Endothelial cell of umbilical vein (primary cell): Measurements from ENCODE around the gene SPATA24. TPM values are rescaled to one million over a fixed set of nuclear protein-coding genes. Genes with fewer than 3 reads are reported as not detected.
A peak's percentile ranks its signal among the peaks of the same experiment; 100 is the strongest.

ENCODE experiments used
- BruUV-seq: library from RNA; stranded (reverse); fragments of 400-500 nt; replicated peaks from 2 replicates; lab custom pipeline; 2021; lab: Mats Ljungman, UMichigan
- CTCF ChIA-PET: fragments of 300-600, 350-600 bp; sonication (Branson Sonifier 250); formaldehyde crosslinking; loops from one replicate; lab custom pipeline; 2021; ENCODE audit warnings: antibody characterized with exemption, inconsistent platforms; lab: Charles Lee
- POLR2A ChIA-PET: fragments of 300-600, 350-600 bp; sonication (Branson Sonifier 250); formaldehyde crosslinking; loops from one replicate; lab custom pipeline; 2021; ENCODE audit warnings: antibody characterized with exemption, inconsistent platforms; lab: Charles Lee
- DNase-seq: peaks from one replicate; pipeline ENCODE4 v3.0.0-alpha.2; 2011; ENCODE audit warnings: low read depth, low spot score
- FAIRE-seq: peaks from 2 replicates; lab custom pipeline; 2011; peaks lifted over from hg19 to GRCh38; lab: Jason Lieb, UNC
- H2AFZ ChIP-seq: 2 replicates; pipeline ENCODE4 v1.6.0; 2012; ENCODE audit warnings: low read depth, low read length, control low read depth, inconsistent platforms
- H3K27ac ChIP-seq: 2 replicates; pipeline ENCODE4 v1.5.1; 2011; ENCODE audit warnings: low read depth, mild to moderate bottlenecking, control low read depth, low read length, moderate library complexity; ENCODE audit not compliant: insufficient read depth
- H3K27me3 ChIP-seq, 2 experiments: 2 replicates each; pipeline versions ENCODE4 v1.6.0 to v1.6.1; 2011; ENCODE audit warnings: low read length in 2 of 2, mixed read lengths in 1 of 2; ENCODE audit not compliant: control insufficient read depth in 2 of 2, insufficient read depth in 2 of 2
- H3K36me3 ChIP-seq, 2 experiments: 2 replicates in 1 of 2; 3 replicates in 1 of 2; pipeline ENCODE4 v1.5.1; 2011; ENCODE audit warnings: low read length in 2 of 2, mild to moderate bottlenecking in 1 of 2, moderate library complexity in 1 of 2; ENCODE audit not compliant: control insufficient read depth in 2 of 2, insufficient read depth in 2 of 2; ENCODE audit errors: extremely low read depth in 1 of 2
- H3K4me1 ChIP-seq: 3 replicates; pipeline ENCODE4 v1.5.1; 2011; ENCODE audit warnings: mild to moderate bottlenecking, low read length; ENCODE audit not compliant: control insufficient read depth, insufficient read depth; ENCODE audit errors: extremely low read depth
- H3K4me2 ChIP-seq: 2 replicates; pipeline ENCODE4 v1.6.1; 2011; ENCODE audit warnings: low read length, control low read depth, mixed read lengths; ENCODE audit not compliant: insufficient read depth
- H3K4me3 ChIP-seq, 3 experiments: fragments of 200-600 bp in 1 of 3; sonication (generic), shearing (Covaris generic) in 1 of 3; replicated peaks in 1 of 3; 2 replicates each; pipeline ENCODE4 v1.5.1; 2011 to 2016; ENCODE audit warnings: control low read depth in 3 of 3, low read length in 3 of 3, mild to moderate bottlenecking in 2 of 3, inconsistent platforms in 1 of 3, low read depth in 1 of 3, moderate library complexity in 1 of 3; ENCODE audit not compliant: insufficient read depth in 1 of 3
- H3K79me2 ChIP-seq: 2 replicates; pipeline ENCODE4 v1.6.0; 2012; ENCODE audit warnings: low read length, inconsistent platforms; ENCODE audit not compliant: control insufficient read depth, insufficient read depth
- H3K9ac ChIP-seq: replicated peaks from 2 replicates; pipeline ENCODE3; 2011; ENCODE audit warnings: low read length, control low read depth; ENCODE audit not compliant: insufficient read depth; ENCODE audit errors: extremely low read depth
- H3K9me1 ChIP-seq: replicated peaks from 3 replicates; pipeline ENCODE4 v1.6.0; 2011; ENCODE audit warnings: mild to moderate bottlenecking, low read length; ENCODE audit not compliant: control insufficient read depth, insufficient read depth; ENCODE audit errors: extremely low read depth
- H3K9me3 ChIP-seq: replicated peaks from 2 replicates; pipeline ENCODE4 v1.5.1; 2012; ENCODE audit warnings: low read length, inconsistent platforms; ENCODE audit not compliant: control insufficient read depth, insufficient read depth
- H4K20me1 ChIP-seq: replicated peaks from 2 replicates; pipeline ENCODE3; 2011; ENCODE audit warnings: mild to moderate bottlenecking, low read length; ENCODE audit not compliant: control insufficient read depth, insufficient read depth; ENCODE audit errors: extremely low read depth
- EZH2 ChIP-seq: IDR thresholded peaks from 2 replicates; pipeline ENCODE4 v1.6.1; 2012; ENCODE audit warnings: borderline replicate concordance, low read depth, mild to moderate bottlenecking, moderate library complexity, low read length, inconsistent platforms; ENCODE audit not compliant: severe bottlenecking
- FOS ChIP-seq: IDR thresholded peaks from 2 replicates; pipeline ENCODE4 v1.6.1; 2011; ENCODE audit warnings: mild to moderate bottlenecking, low read length, moderate library complexity, borderline replicate concordance; ENCODE audit not compliant: insufficient read depth
- JUN ChIP-seq: IDR thresholded peaks from 2 replicates; pipeline ENCODE4 v1.6.1; 2011; ENCODE audit warnings: borderline replicate concordance, low read depth; ENCODE audit not compliant: insufficient read length, insufficient read depth
- POLR2A ChIP-seq: IDR thresholded peaks from 2 replicates; pipeline ENCODE4 v1.6.1; 2012; ENCODE audit warnings: low read depth, mild to moderate bottlenecking, control low read depth, low read length
- POLR2AphosphoS5 ChIP-seq: IDR thresholded peaks from 2 replicates; pipeline ENCODE4 v1.6.1; 2012; ENCODE audit warnings: low read depth, mild to moderate bottlenecking, control low read depth, low read length, moderate library complexity; ENCODE audit not compliant: insufficient read depth
- dilution Hi-C: fragments of 300-500 bp; cut with MboI; formaldehyde crosslinking; loops from one replicate; pipeline ENCODE4 v1.15.0; 2019; ENCODE audit warnings: low sequenced_read_pairs; ENCODE audit not compliant: extremely low pct_ligation_motif_present
- intact Hi-C: fragments of 100-400 bp; cut with micrococcal nuclease; formaldehyde crosslinking; loops from one replicate; pipeline ENCODE4 v1.10.0; 2022
- polyA plus RNA-seq, 4 experiments: library from polyadenylated mRNA; depleted of rRNA in 3 of 4; stranded (reverse) in 3 of 4; unstranded in 1 of 4; fragments of >200 nt; gene quantifications; 2 replicates each; pipeline versions ENCODE4 v1.2.1 to v1.2.3, GENCODE V29; 2011 to 2012; ENCODE audit warnings: missing spikeins in 1 of 4
- total RNA-seq: library from RNA; stranded (reverse); gene quantifications from 2 replicates; pipeline ENCODE4 v1.2.3, GENCODE V29; 2021
- TF ChIP-seq, protein P1 (sequence below), 2 donors: IDR thresholded peaks; 1 replicate in 1 of 2; 2 replicates in 1 of 2; pipeline ENCODE4 v1.5.1; 2011; ENCODE audit warnings: low read length in 2 of 2, mild to moderate bottlenecking in 2 of 2, moderate library complexity in 2 of 2, control low read depth in 1 of 2, inconsistent platforms in 1 of 2, low read depth in 1 of 2; ENCODE audit not compliant: insufficient read depth in 1 of 2; ENCODE audit errors: extremely low read depth in 1 of 2
- TF ChIP-seq, protein P2 (sequence below): IDR thresholded peaks from 2 replicates; pipeline ENCODE4 v1.6.1; 2011; ENCODE audit not compliant: insufficient read depth, insufficient read length

SPATA24 gene
- total and polyA plus RNA-seq, 2 donors (not counting 3 experiments of a cell fraction or from before 2014, with no cell fraction given), result 3.2 to 7.9 TPM

DNA sequence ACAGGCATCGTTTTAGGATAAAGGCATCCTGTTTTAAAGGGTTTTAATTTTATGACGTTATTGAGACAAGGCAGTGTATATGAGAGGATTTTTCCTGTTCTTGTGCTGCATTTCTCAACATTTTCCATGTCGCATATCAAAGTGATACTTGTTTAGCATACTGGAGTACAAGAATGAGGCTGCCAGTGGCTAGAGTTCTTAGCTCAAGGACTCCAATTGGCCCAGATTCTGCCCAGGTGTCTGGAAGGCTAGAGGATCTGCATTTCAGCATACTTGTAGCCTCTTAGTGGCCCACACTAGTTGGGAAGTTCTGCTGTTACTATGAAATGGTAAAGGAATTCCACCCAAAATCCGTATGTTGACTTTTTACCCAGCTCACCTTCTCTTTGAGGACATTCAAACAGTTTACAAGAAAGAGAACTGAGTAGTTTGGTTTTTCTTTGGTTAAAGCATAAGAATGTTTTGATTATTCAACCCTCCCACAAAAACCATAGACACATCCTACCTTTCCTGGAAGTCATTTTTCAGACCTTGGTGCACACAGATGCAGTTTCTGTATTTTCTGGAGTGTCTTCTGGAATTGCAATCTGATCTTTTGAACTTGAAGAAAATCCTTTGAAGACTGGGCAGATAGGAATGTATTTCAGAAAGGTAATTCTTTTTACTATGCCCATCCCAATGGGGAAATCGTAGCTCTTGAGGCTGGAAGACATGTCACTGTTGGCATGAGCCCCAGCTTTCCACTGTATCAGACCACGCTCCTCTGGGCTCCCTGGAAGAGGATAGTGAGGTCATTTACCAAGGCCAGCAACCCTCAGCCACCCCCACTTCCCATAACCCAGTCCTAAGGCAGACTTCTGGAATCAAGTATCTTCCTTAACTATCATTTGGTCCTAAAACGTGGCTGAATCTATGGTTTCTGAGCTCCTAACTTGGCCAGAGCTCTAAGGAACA is 32.1 kb downstream of the SPATA24 start:
- H3K27ac ChIP-seq, result no peak overlapping the region
- H3K9ac ChIP-seq, result no peak overlapping the region
- H3K27me3 ChIP-seq, result no peaks in the 10 kb centered on the region
- CTCF ChIA-PET, result interaction anchor here (1.2 kb wide), 1 partner anchor 19 kb away, joined by 4 read pairs; no protein-coding TSS in a partner anchor
- POLR2A ChIA-PET, result no interaction called here
- no peaks in the 10 kb centered on the region for H3K4me1 ChIP-seq
- intact Hi-C loops, result no loop called here
- no peak overlapping the region for H2AFZ ChIP-seq
- no peak overlapping the region for H3K4me3 ChIP-seq
- TF ChIP-seq POLR2AphosphoS5, result no peak
- no TSS peak for BruUV-seq
- DNase-seq (no peak), FAIRE-seq (no peak)
- H3K79me2 ChIP-seq, result no peaks in the 10 kb centered on the region
- no peaks in the 10 kb centered on the region for H3K9me3 ChIP-seq
- no peaks in the 10 kb centered on the region for H3K9me1 ChIP-seq
- peaks cover 4 to 10% of the 10 kb centered on the region in 2 experiments for H3K36me3 ChIP-seq
- H4K20me1 ChIP-seq, result no peaks in the 10 kb centered on the region
- H3K4me2 ChIP-seq, result no peak overlapping the region
- dilution Hi-C loops, result no loop called here

DNA sequence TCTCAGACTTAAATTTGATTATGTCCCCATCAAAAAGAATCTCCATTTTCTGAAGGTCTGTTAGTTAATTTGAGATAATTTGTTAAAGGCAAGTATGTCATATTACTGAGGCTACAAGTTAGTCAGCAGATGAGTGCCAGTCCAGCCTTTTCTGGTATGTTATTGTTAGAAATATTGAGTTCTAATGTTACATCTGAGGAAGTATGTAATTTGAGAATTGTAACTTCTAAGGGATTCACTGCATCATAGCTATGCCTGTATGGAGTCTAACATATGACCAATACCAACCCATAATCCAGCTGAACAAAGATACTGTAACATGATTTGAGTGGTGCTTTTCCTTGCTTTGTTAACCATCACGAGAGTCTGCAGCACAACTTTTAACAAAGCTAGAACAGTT is 34.7 kb downstream of the SPATA24 start:
- TF ChIP-seq POLR2AphosphoS5 (no peak), EZH2 (no peak), JUN (no peak), POLR2A (no peak), FOS (no peak)
- TF ChIP-seq, protein P1, sequence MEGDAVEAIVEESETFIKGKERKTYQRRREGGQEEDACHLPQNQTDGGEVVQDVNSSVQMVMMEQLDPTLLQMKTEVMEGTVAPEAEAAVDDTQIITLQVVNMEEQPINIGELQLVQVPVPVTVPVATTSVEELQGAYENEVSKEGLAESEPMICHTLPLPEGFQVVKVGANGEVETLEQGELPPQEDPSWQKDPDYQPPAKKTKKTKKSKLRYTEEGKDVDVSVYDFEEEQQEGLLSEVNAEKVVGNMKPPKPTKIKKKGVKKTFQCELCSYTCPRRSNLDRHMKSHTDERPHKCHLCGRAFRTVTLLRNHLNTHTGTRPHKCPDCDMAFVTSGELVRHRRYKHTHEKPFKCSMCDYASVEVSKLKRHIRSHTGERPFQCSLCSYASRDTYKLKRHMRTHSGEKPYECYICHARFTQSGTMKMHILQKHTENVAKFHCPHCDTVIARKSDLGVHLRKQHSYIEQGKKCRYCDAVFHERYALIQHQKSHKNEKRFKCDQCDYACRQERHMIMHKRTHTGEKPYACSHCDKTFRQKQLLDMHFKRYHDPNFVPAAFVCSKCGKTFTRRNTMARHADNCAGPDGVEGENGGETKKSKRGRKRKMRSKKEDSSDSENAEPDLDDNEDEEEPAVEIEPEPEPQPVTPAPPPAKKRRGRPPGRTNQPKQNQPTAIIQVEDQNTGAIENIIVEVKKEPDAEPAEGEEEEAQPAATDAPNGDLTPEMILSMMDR (IDR thresholded peaks at IDR 0.05; ENCODE audit: extremely low read depth in 1 of 2, insufficient read depth in 1 of 2, low read depth in 1 of 2, low read length in 2 of 2), result no peak
- TF ChIP-seq, protein P2, sequence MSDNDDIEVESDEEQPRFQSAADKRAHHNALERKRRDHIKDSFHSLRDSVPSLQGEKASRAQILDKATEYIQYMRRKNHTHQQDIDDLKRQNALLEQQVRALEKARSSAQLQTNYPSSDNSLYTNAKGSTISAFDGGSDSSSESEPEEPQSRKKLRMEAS, result no peak
- Histone ChIP-seq H3K79me2 (no peaks in the 10 kb centered on the region), H3K9me1 (no peaks in the 10 kb centered on the region), H3K4me3 (no peak overlapping the region), H3K9ac (no peak overlapping the region), H4K20me1 (no peaks in the 10 kb centered on the region), H2AFZ (no peak overlapping the region), H3K36me3 (peaks cover 4 to 20% of the 10 kb centered on the region in 2 experiments), H3K27ac (no peak overlapping the region), H3K4me1 (no peaks in the 10 kb centered on the region), H3K27me3 (no peaks in the 10 kb centered on the region), H3K9me3 (no peaks in the 10 kb centered on the region), H3K4me2 (no peak overlapping the region)
- intact Hi-C loops, result no loop called here
- DNase-seq (no peak), FAIRE-seq (no peak)
- ChIA-PET POLR2A (interaction anchor here (0.5 kb wide), 1 partner anchor 130 kb away, joined by 3 read pairs; no protein-coding TSS in a partner anchor), CTCF (interaction anchor here (1.0 to 1.3 kb wide), 2 partner anchors 25 to 62 kb away, joined by 3 to 4 read pairs; no protein-coding TSS in a partner anchor)
- TSS peak; percentile 26 for BruUV-seq
- dilution Hi-C loops, result no loop called here
